Transverse colon (tissue), 4 donors: ENCODE measurements around the gene CD163. TPM values are rescaled to one million over a fixed set of nuclear protein-coding genes. Genes with fewer than 3 reads are reported as not detected.

Source experiments
- DNase-seq: peaks from one replicate; pipeline ENCODE4 v3.0.0-alpha.2; 2019
- H3K27ac ChIP-seq, 4 donors: fragments of 200-600 bp; sonication (generic); 2 replicates each; pipeline ENCODE4 v1.5.1; 2016 to 2018; ENCODE audit warnings: inconsistent platforms in 4 of 4
- H3K27me3 ChIP-seq: fragments of 200-600 bp; sonication (generic); 2 replicates; pipeline ENCODE4 v1.5.1; 2017; ENCODE audit warnings: inconsistent platforms
- H3K36me3 ChIP-seq, 4 donors: fragments of 200-600 bp; sonication (generic); 2 replicates each; pipeline ENCODE4 v1.5.1; 2017 to 2019; ENCODE audit warnings: inconsistent platforms in 4 of 4
- H3K4me1 ChIP-seq, 4 donors: fragments of 200-600 bp; sonication (generic); 2 replicates each; pipeline ENCODE4 v1.5.1; 2017 to 2020; ENCODE audit warnings: inconsistent platforms in 4 of 4
- H3K4me3 ChIP-seq, 4 donors: fragments of 200-600 bp; sonication (generic); 1 replicate in 1 of 4; 2 replicates in 3 of 4; pipeline versions ENCODE4 v1.5.1 to v1.6.1; 2017 to 2019; ENCODE audit warnings: inconsistent platforms in 4 of 4
- H3K9me3 ChIP-seq, 2 donors: fragments of 200-600 bp; sonication (generic); 2 replicates each; pipeline ENCODE4 v1.5.1; 2017 to 2019; ENCODE audit warnings: inconsistent platforms in 2 of 2
- CTCF ChIP-seq, 5 experiments: fragments of 200-600 bp in 3 of 5; fragments of 450-650 bp in 2 of 5; sonication (generic) in 3 of 5; IDR thresholded peaks; 1 replicate in 2 of 5; 2 replicates in 3 of 5; pipeline ENCODE4 v1.5.1; 2016 to 2017; ENCODE audit warnings: antibody characterized with exemption in 5 of 5, inconsistent platforms in 3 of 5, mild to moderate bottlenecking in 2 of 5, moderate library complexity in 1 of 5
- EP300 ChIP-seq: sonication (generic); formaldehyde crosslinking; IDR thresholded peaks from one replicate; pipeline ENCODE4 v1.6.1; 2017; ENCODE audit warnings: antibody characterized with exemption, low read depth
- POLR2A ChIP-seq: fragments of 450-650 bp; IDR thresholded peaks from one replicate; pipeline ENCODE4 v1.6.1; 2016; ENCODE audit warnings: antibody characterized with exemption, mild to moderate bottlenecking, moderate library complexity
- POLR2AphosphoS5 ChIP-seq, 3 donors: sonication (generic); formaldehyde crosslinking; IDR thresholded peaks; one replicate each; pipeline ENCODE4 v1.6.1; 2016; ENCODE audit warnings: antibody characterized with exemption in 3 of 3
- WGBS, 2 donors: methylation state at CpG; one replicate each; pipeline ENCODE4 v1.1.5; 2018; ENCODE audit warnings: low coverage in 1 of 2; 5-methylcytosine and 5-hydroxymethylcytosine counted together
- in situ Hi-C, 4 donors: fragments of 200-750 bp; cut with MboI; loops; one replicate each; pipeline versions ENCODE4 v1.15.0 to v1.15.1; 2017; ENCODE audit warnings: low sequenced_read_pairs in 3 of 4, low pct_ligation_motif_present in 1 of 4, low pct_unique_long_range_greater_than_20kb in 1 of 4
- intact Hi-C: fragments of 100-400 bp; cut with DNase I; formaldehyde crosslinking; loops from one replicate; pipeline ENCODE4 v1.15.1; 2023; ENCODE audit warnings: low total_unique reads
- total RNA-seq, 4 donors: library from RNA; depleted of rRNA; stranded (reverse); fragments of >200 nt; gene quantifications; one replicate each; pipeline ENCODE4 v1.1.0, GENCODE V29; 2016

CD163 gene
- total RNA-seq, 4 donors from 2014 or later: 14.9 to 80.3 (median 43.8) TPM

GRCh38 chr12:7495136-7495535 lies 8.4 kb downstream of the CD163 start:
- no peak for DNase-seq
- intact Hi-C loops: no loop called here
- no peak for TF ChIP-seq POLR2A
- TF ChIP-seq EP300: no peak
- TF ChIP-seq POLR2AphosphoS5 (IDR thresholded peaks at IDR 0.05): no peak
- no peak for TF ChIP-seq CTCF (IDR thresholded peaks at IDR 0.05)
- no peak overlapping the region for H3K27ac ChIP-seq
- in situ Hi-C loops: no loop called here
- no peaks in the 10 kb centered on the region for H3K27me3 ChIP-seq
- H3K36me3 ChIP-seq: no peaks in the 10 kb centered on the region
- H3K4me1 ChIP-seq: no peaks in the 10 kb centered on the region
- no peaks in the 10 kb centered on the region for H3K9me3 ChIP-seq
- 85 to 88% methylated on average over 3 of the region's 3 CpGs for WGBS, 2 donors
- no peak overlapping the region for H3K4me3 ChIP-seq

GRCh38 chr12:7493006-7493405 lies 10.6 kb downstream of the CD163 start:
- Histone ChIP-seq H3K36me3 (no peaks in the 10 kb centered on the region), H3K27me3 (no peaks in the 10 kb centered on the region), H3K4me3 (no peak overlapping the region), H3K4me1 (no peaks in the 10 kb centered on the region), H3K27ac (no peak overlapping the region), H3K9me3 (no peaks in the 10 kb centered on the region)
- DNase-seq: no peak
- intact Hi-C loops (no loop called here), in situ Hi-C loops (no loop called here)
- WGBS, 2 donors: 84% methylated on average over 3 of the region's 3 CpGs; no CpG with 5 or more reads in 1 of the 2 donors
- TF ChIP-seq POLR2A (no peak), POLR2AphosphoS5 (IDR thresholded peaks at IDR 0.05) (no peak), CTCF (IDR thresholded peaks at IDR 0.05) (no peak), EP300 (no peak)

GRCh38 chr12:7486512-7486911 lies 17.1 kb downstream of the CD163 start:
- DNase-seq: no peak
- no peaks in the 10 kb centered on the region for H3K36me3 ChIP-seq
- intact Hi-C loops (no loop called here), in situ Hi-C loops (no loop called here)
- 66% methylated on average over 6 of the region's 6 CpGs; no CpG with 5 or more reads in 1 of the 2 donors for WGBS, 2 donors
- H3K4me3 ChIP-seq: no peak overlapping the region
- no peaks in the 10 kb centered on the region for H3K4me1 ChIP-seq
- H3K27me3 ChIP-seq: no peaks in the 10 kb centered on the region
- TF ChIP-seq CTCF (IDR thresholded peaks at IDR 0.05): no peak
- TF ChIP-seq EP300: no peak
- no peak for TF ChIP-seq POLR2A
- TF ChIP-seq POLR2AphosphoS5 (IDR thresholded peaks at IDR 0.05): no peak
- no peak overlapping the region for H3K27ac ChIP-seq
- no peaks in the 10 kb centered on the region for H3K9me3 ChIP-seq

- no peak overlapping the region for H3K4me3 ChIP-seq
- no peaks in the 10 kb centered on the region for H3K4me1 ChIP-seq
- in situ Hi-C loops: no loop called here
- no peaks in the 10 kb centered on the region for H3K27me3 ChIP-seq
- no peak for DNase-seq
- no peak for TF ChIP-seq POLR2AphosphoS5 (IDR thresholded peaks at IDR 0.05)
- no peak for TF ChIP-seq EP300
- TF ChIP-seq CTCF (IDR thresholded peaks at IDR 0.05): no peak
- TF ChIP-seq POLR2A: no peak
- H3K27ac ChIP-seq: no peak overlapping the region
- intact Hi-C loops: no loop called here
- WGBS, 2 donors: 33 to 46% methylated on average over 2 to 4 of the region's 4 CpGs
- H3K9me3 ChIP-seq: no peaks in the 10 kb centered on the region
- H3K36me3 ChIP-seq: no peaks in the 10 kb centered on the region
Observed at GRCh38 chr12:7485095-7485494, 18.5 kb downstream of the CD163 start.
